Measurements from ENCODE around the gene ATP5MC3. TPM values are rescaled to one million over a fixed set of nuclear protein-coding genes. Genes with fewer than 3 reads are reported as not detected.
A peak's percentile ranks its signal among the peaks of the same experiment; 100 is the strongest.
"Not testable (repeated sequence)": the region's sequence is repeated elsewhere in the genome, so short reads cannot be mapped to it uniquely, and the experiment has no call there.

ATP5MC3 gene
- polyA plus RNA-seq (2013, experiment 1 of 2): 403 TPM
- 419 TPM for polyA plus RNA-seq (2013, experiment 2 of 2)

DNA sequence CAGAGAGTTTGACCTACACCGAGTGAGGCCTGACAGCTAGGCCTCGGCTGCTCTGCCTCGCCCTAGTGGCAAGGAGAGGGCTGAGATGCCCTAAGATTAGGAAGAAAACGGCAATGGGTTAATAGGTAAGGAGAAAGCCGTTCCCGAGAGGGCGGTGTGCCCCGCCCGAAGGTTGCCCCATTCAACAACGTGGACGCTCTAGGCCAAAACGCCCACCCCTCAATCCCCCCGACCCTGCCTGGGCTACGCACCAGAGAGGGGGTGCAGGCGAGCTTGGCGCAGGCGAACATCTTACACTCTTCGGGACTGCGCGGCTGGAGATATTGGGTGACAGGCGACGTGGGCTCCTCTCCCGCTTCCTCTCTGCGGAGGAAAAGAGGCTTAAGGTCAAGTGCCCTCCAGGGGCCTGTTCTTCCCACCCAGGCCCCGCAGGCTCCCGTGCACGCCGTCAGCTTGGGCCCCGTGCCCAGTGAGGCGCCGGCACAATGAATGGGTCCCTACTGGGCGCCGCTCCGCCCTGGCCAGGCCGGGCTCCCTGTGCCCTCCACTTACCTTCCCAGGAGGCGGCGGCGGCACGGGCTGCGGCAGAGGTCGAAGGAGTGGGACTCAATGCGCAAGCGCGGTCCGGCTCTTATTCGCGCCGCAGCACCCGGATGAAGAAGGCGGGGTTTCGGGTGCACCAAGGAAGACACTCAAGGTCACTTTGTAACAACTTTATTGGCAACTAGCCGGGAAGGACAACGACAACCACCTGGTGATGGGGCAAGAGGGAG, at the start of gene ATP5MC3:
Gene ATP5MC3, minus strand, starts transcription at position 607 of the 773 bp plus-strand sequence. Its CDS starts 317 bp downstream, at position 290.
- peak within 1 kb of the TSS; percentile 100 for H3K9ac ChIP-seq (ENCODE audit: low read length)

DNA sequence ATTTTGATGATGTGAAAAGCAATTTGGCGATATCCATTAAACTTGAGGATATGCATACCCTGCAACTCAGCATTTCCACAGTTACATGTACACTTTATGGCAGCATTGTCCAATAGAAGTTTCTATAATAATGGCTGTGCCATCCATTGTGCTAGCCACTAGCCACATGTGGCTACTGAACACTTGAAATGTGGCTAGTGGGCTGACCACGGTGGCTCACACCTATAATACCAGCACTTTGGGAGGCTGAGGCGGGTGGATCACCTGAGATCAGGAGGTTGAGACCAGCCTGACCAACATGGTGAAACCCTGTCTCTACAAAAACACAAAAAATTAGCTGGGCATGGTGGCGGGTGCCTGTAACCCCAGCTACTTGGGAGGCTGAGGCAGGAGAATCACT, 47.1 kb upstream of the ATP5MC3 start:
- no CpG with 5 or more reads among the region's 4 CpGs for WGBS (ENCODE audit: extremely low coverage, insufficient coverage, low lambda C conversion rate)
- not testable (repeated sequence) for H3K18ac ChIP-seq (ENCODE audit: low read length); H3K4me2 ChIP-seq (ENCODE audit: low read length); H3K79me1 ChIP-seq (ENCODE audit: low read length); H3K23ac ChIP-seq (ENCODE audit: low read length); H2BK120ac ChIP-seq (ENCODE audit: low read depth, low read length); H2AK5ac ChIP-seq (ENCODE audit: low read length); H2BK15ac ChIP-seq (replicated peaks; ENCODE audit: low read depth); H2BK5ac ChIP-seq (ENCODE audit: low read length); H4K5ac ChIP-seq (ENCODE audit: low read length); H3K27ac ChIP-seq (ENCODE audit: low read depth, low read length); H3K79me2 ChIP-seq (ENCODE audit: control insufficient read depth, insufficient read depth, low read length); H4K8ac ChIP-seq (ENCODE audit: low read depth, low read length); H3K56ac ChIP-seq (ENCODE audit: low read length); H3K36me3 ChIP-seq (ENCODE audit: control insufficient read depth, insufficient read depth, low read length); H3K9ac ChIP-seq (ENCODE audit: low read length); H3K4me1 ChIP-seq (ENCODE audit: control insufficient read depth, low read depth, low read length); DNase-seq; H3K4me3 ChIP-seq (ENCODE audit: low read length); H3K27me3 ChIP-seq (ENCODE audit: insufficient read depth, low read length, poor library complexity); H3K4ac ChIP-seq (ENCODE audit: low read depth, low read length)

More for the DNA sequence above, at the start of gene ATP5MC3:
- Histone ChIP-seq H4K8ac (ENCODE audit: low read depth, low read length) (peak within 1 kb of the TSS; percentile 28), H2BK120ac (ENCODE audit: low read depth, low read length) (no peak within 1 kb of the TSS), H3K18ac (ENCODE audit: low read length) (peak within 1 kb of the TSS; percentile 33), H3K27me3 (ENCODE audit: insufficient read depth, low read length, poor library complexity) (no peaks in the 10 kb centered on the region), H3K4me3 (ENCODE audit: low read length) (peak within 1 kb of the TSS; percentile 99), H3K79me1 (ENCODE audit: low read length) (peaks cover 10% of the 10 kb centered on the region), H2AK5ac (ENCODE audit: low read length) (no peak within 1 kb of the TSS), H2BK15ac (replicated peaks; ENCODE audit: low read depth) (no peak within 1 kb of the TSS), H2BK5ac (ENCODE audit: low read length) (peak within 1 kb of the TSS; percentile 55), H4K5ac (ENCODE audit: low read length) (peak within 1 kb of the TSS; percentile 94), H3K36me3 (ENCODE audit: control insufficient read depth, insufficient read depth, low read length) (peaks cover 2% of the 10 kb centered on the region), H3K23ac (ENCODE audit: low read length) (peak within 1 kb of the TSS; percentile 89), H3K56ac (ENCODE audit: low read length) (peak within 1 kb of the TSS; percentile 100), H3K4me2 (ENCODE audit: low read length) (peak within 1 kb of the TSS; percentile 94), H3K4ac (ENCODE audit: low read depth, low read length) (no peak within 1 kb of the TSS), H3K79me2 (ENCODE audit: control insufficient read depth, insufficient read depth, low read length) (peaks cover 22% of the 10 kb centered on the region), H3K27ac (ENCODE audit: low read depth, low read length) (no peak within 1 kb of the TSS), H3K4me1 (ENCODE audit: control insufficient read depth, low read depth, low read length) (no peaks in the 10 kb centered on the region)
- peak; percentile 98 for DNase-seq
- no CpG with 5 or more reads among the region's 53 CpGs for WGBS (ENCODE audit: extremely low coverage, insufficient coverage, low lambda C conversion rate)

GRCh38 chr2:175228179-175228578, 46.7 kb upstream of the ATP5MC3 start:
- H3K9ac ChIP-seq (ENCODE audit: low read length): no peak overlapping the region
- no peak for DNase-seq
- H3K27me3 ChIP-seq (ENCODE audit: insufficient read depth, low read length, poor library complexity): no peaks in the 10 kb centered on the region

GRCh38 chr2:175227393-175227792, 45.9 kb upstream of the ATP5MC3 start:
- H3K4me1 ChIP-seq (ENCODE audit: control insufficient read depth, low read depth, low read length): no peaks in the 10 kb centered on the region
- H3K4me2 ChIP-seq (ENCODE audit: low read length): no peak overlapping the region
- no peak overlapping the region for H3K27ac ChIP-seq (ENCODE audit: low read depth, low read length)
- DNase-seq: no peak
- no peak overlapping the region for H2AK5ac ChIP-seq (ENCODE audit: low read length)
- no peak overlapping the region for H3K4ac ChIP-seq (ENCODE audit: low read depth, low read length)
- no peak overlapping the region for H4K8ac ChIP-seq (ENCODE audit: low read depth, low read length)
- no peak overlapping the region for H3K56ac ChIP-seq (ENCODE audit: low read length)
- H3K79me2 ChIP-seq (ENCODE audit: control insufficient read depth, insufficient read depth, low read length): no peaks in the 10 kb centered on the region
- no CpG with 5 or more reads among the region's 1 CpG for WGBS (ENCODE audit: extremely low coverage, insufficient coverage, low lambda C conversion rate)
- no peak overlapping the region for H3K4me3 ChIP-seq (ENCODE audit: low read length)
- H3K79me1 ChIP-seq (ENCODE audit: low read length): no peaks in the 10 kb centered on the region
- no peak overlapping the region for H4K5ac ChIP-seq (ENCODE audit: low read length)
- no peaks in the 10 kb centered on the region for H3K27me3 ChIP-seq (ENCODE audit: insufficient read depth, low read length, poor library complexity)
- H3K18ac ChIP-seq (ENCODE audit: low read length): no peak overlapping the region
- H3K23ac ChIP-seq (ENCODE audit: low read length): no peak overlapping the region
- H2BK15ac ChIP-seq (replicated peaks; ENCODE audit: low read depth): no peak overlapping the region
- H2BK120ac ChIP-seq (ENCODE audit: low read depth, low read length): no peak overlapping the region
- no peak overlapping the region for H2BK5ac ChIP-seq (ENCODE audit: low read length)
- no peak overlapping the region for H3K9ac ChIP-seq (ENCODE audit: low read length)
- no peaks in the 10 kb centered on the region for H3K36me3 ChIP-seq (ENCODE audit: control insufficient read depth, insufficient read depth, low read length)

More at GRCh38 chr2:175228179-175228578, 46.7 kb upstream of the ATP5MC3 start:
- no peaks in the 10 kb centered on the region for H3K79me2 ChIP-seq (ENCODE audit: control insufficient read depth, insufficient read depth, low read length)
- H3K4me2 ChIP-seq (ENCODE audit: low read length): no peak overlapping the region
- no peak overlapping the region for H3K27ac ChIP-seq (ENCODE audit: low read depth, low read length)
- H3K79me1 ChIP-seq (ENCODE audit: low read length): no peaks in the 10 kb centered on the region
- no peak overlapping the region for H2BK15ac ChIP-seq (replicated peaks; ENCODE audit: low read depth)
- H3K18ac ChIP-seq (ENCODE audit: low read length): no peak overlapping the region
- H3K4ac ChIP-seq (ENCODE audit: low read depth, low read length): no peak overlapping the region
- no peak overlapping the region for H2BK120ac ChIP-seq (ENCODE audit: low read depth, low read length)
- no peaks in the 10 kb centered on the region for H3K36me3 ChIP-seq (ENCODE audit: control insufficient read depth, insufficient read depth, low read length)
- no peak overlapping the region for H4K8ac ChIP-seq (ENCODE audit: low read depth, low read length)
- no peak overlapping the region for H3K23ac ChIP-seq (ENCODE audit: low read length)
- H3K4me1 ChIP-seq (ENCODE audit: control insufficient read depth, low read depth, low read length): no peaks in the 10 kb centered on the region
- H3K56ac ChIP-seq (ENCODE audit: low read length): no peak overlapping the region
- H4K5ac ChIP-seq (ENCODE audit: low read length): no peak overlapping the region
- H3K4me3 ChIP-seq (ENCODE audit: low read length): no peak overlapping the region
- no peak overlapping the region for H2AK5ac ChIP-seq (ENCODE audit: low read length)
- no peak overlapping the region for H2BK5ac ChIP-seq (ENCODE audit: low read length)

- Histone ChIP-seq H3K27me3 (ENCODE audit: insufficient read depth, low read length, poor library complexity) (no peaks in the 10 kb centered on the region), H3K56ac (ENCODE audit: low read length) (no peak overlapping the region), H2BK5ac (ENCODE audit: low read length) (no peak overlapping the region), H3K4me3 (ENCODE audit: low read length) (no peak overlapping the region), H2AK5ac (ENCODE audit: low read length) (no peak overlapping the region), H4K8ac (ENCODE audit: low read depth, low read length) (no peak overlapping the region), H3K4ac (ENCODE audit: low read depth, low read length) (no peak overlapping the region), H3K27ac (ENCODE audit: low read depth, low read length) (no peak overlapping the region), H4K5ac (ENCODE audit: low read length) (no peak overlapping the region), H3K4me1 (ENCODE audit: control insufficient read depth, low read depth, low read length) (no peaks in the 10 kb centered on the region), H3K4me2 (ENCODE audit: low read length) (no peak overlapping the region), H3K79me1 (ENCODE audit: low read length) (no peaks in the 10 kb centered on the region), H3K9ac (ENCODE audit: low read length) (no peak overlapping the region), H3K36me3 (ENCODE audit: control insufficient read depth, insufficient read depth, low read length) (no peaks in the 10 kb centered on the region), H2BK15ac (replicated peaks; ENCODE audit: low read depth) (no peak overlapping the region), H2BK120ac (ENCODE audit: low read depth, low read length) (no peak overlapping the region), H3K18ac (ENCODE audit: low read length) (no peak overlapping the region), H3K23ac (ENCODE audit: low read length) (no peak overlapping the region), H3K79me2 (ENCODE audit: control insufficient read depth, insufficient read depth, low read length) (no peaks in the 10 kb centered on the region)
- no peak for DNase-seq
- WGBS (ENCODE audit: extremely low coverage, insufficient coverage, low lambda C conversion rate): no CpG with 5 or more reads among the region's 4 CpGs
Observed at GRCh38 chr2:175220075-175220474, 38.6 kb upstream of the ATP5MC3 start.

DNA sequence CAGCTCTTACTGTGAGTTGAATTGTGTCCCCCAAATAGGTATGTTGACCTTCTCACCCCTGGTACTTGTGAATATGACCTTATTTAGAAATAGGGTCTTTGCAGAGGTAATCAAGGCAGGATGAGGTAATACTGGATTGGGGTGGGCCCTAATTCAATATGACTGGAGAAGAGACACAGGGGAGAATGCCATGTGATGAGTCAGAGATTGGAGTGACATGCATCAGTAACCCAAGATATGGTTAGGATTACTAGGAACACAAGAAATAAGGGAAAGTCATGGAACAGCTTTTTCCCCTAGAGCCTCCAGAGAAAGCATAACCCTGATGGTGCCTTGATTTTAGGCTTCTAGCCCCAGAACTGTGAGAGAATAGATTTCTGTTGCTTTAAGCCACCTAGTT, 37.0 kb upstream of the ATP5MC3 start:
- Histone ChIP-seq H3K4me2 (ENCODE audit: low read length) (no peak overlapping the region), H3K18ac (ENCODE audit: low read length) (no peak overlapping the region), H3K79me1 (ENCODE audit: low read length) (no peaks in the 10 kb centered on the region), H3K4me3 (ENCODE audit: low read length) (no peak overlapping the region), H2BK120ac (ENCODE audit: low read depth, low read length) (no peak overlapping the region), H3K4me1 (ENCODE audit: control insufficient read depth, low read depth, low read length) (no peaks in the 10 kb centered on the region), H3K27ac (ENCODE audit: low read depth, low read length) (no peak overlapping the region), H3K27me3 (ENCODE audit: insufficient read depth, low read length, poor library complexity) (no peaks in the 10 kb centered on the region), H3K79me2 (ENCODE audit: control insufficient read depth, insufficient read depth, low read length) (no peaks in the 10 kb centered on the region), H3K36me3 (ENCODE audit: control insufficient read depth, insufficient read depth, low read length) (no peaks in the 10 kb centered on the region), H3K23ac (ENCODE audit: low read length) (no peak overlapping the region), H3K4ac (ENCODE audit: low read depth, low read length) (no peak overlapping the region), H3K56ac (ENCODE audit: low read length) (no peak overlapping the region), H4K8ac (ENCODE audit: low read depth, low read length) (no peak overlapping the region), H2BK15ac (replicated peaks; ENCODE audit: low read depth) (no peak overlapping the region), H3K9ac (ENCODE audit: low read length) (no peak overlapping the region), H2BK5ac (ENCODE audit: low read length) (no peak overlapping the region), H2AK5ac (ENCODE audit: low read length) (no peak overlapping the region), H4K5ac (ENCODE audit: low read length) (no peak overlapping the region)
- peak; percentile 3 for DNase-seq
